Stimulated activated CD8-positive, alpha-beta memory T cell treated with anti-CD3 and anti-CD28 coated beads, Interleukin-12 subunit alpha, Interleukin-12 subunit beta, amount 100 ng/mL, for 24 hours (primary cell): ENCODE measurements around the gene WDFY1.
A peak's percentile ranks its signal among the peaks of the same experiment; 100 is the strongest.
"Not testable (repeated sequence)": the region's sequence is repeated elsewhere in the genome, so short reads cannot be mapped to it uniquely, and the experiment has no call there.

Experiments used
- DNase-seq: peaks from one replicate; pipeline ENCODE4 v3.0.0-alpha.2; 2020; ENCODE audit errors: extremely low read depth

Gene WDFY1

DNA sequence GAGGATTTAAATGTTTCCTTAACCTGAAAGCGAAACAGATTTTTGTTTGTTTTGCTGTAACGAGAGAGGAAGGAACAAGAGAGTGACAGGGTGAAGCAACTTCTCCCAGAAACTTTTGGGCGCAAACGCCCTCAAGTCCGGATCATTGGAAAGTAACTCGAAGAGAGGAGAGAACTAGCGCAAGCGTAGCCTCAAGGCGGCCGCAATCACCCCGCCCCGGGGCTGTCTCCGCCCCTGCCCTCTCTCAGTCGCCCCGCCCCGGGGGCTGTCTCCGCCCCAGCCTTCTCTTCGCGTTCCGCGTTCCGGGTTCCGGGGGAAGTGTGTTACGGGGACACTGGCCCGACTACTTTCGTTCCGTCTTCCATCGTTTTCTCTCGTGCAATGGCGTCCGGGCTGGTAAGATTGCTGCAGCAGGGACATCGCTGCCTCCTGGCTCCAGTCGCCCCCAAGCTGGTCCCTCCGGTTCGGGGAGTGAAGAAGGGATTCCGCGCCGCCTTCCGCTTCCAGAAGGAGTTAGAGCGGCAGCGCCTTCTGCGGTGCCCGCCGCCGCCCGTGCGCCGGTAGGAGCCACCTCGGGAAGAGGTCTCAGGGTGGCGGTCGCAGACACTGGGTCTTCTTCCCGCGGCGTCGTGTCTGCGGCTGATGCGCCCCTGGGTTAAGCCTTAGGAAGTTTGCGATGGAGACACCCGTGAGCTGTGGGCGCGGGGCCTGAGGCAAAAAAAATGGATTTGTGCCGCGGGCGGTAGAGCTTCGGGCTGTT lies 12.1 kb upstream of the WDFY1 start, which contains the start of gene MRPL44:
Gene MRPL44 (plus strand): TSS at position 372 of the 760 bp plus-strand sequence. CDS start 10 bp downstream, at position 382.
- DNase-seq, result peak; percentile 92

DNA sequence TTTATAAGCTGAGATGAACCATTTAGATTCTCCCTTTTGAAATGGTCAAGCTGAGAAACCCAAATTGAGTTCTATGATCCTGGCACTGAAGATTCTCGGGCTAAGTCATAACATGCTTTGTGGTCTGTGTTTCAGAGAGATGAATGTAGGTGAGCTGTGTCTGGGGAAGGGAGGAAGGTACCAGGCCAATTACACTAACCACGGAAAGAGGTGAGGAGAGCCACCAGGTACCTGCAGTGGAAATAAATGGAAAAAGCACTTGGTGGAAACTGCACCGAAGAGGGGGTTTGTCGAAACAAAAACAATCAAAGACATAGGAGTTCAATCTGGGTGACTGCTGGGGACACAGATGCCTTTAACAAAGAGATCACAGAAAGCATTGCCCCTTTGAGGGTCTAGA lies 11.2 kb upstream of the WDFY1 start:
- DNase-seq, result no peak

DNA sequence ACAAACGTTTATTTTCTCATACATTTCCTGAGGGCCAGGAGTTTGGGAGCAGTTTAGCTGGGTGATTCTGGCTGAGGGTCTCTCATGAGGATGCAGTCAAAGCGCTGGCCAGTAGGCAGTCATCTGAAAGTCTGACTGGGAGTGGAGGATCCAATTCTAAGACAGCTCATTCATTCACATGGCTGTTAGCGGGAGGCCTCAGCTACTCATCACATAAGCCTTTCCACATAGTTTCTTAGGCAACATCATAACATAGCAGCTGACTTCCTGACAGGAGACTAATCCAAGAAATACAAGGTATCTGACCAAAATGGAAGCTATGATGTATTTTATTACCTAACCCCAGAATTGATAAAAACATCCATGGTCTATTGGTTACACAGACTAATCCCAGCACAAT lies 9.3 kb upstream of the WDFY1 start:
- DNase-seq, result no peak

DNA sequence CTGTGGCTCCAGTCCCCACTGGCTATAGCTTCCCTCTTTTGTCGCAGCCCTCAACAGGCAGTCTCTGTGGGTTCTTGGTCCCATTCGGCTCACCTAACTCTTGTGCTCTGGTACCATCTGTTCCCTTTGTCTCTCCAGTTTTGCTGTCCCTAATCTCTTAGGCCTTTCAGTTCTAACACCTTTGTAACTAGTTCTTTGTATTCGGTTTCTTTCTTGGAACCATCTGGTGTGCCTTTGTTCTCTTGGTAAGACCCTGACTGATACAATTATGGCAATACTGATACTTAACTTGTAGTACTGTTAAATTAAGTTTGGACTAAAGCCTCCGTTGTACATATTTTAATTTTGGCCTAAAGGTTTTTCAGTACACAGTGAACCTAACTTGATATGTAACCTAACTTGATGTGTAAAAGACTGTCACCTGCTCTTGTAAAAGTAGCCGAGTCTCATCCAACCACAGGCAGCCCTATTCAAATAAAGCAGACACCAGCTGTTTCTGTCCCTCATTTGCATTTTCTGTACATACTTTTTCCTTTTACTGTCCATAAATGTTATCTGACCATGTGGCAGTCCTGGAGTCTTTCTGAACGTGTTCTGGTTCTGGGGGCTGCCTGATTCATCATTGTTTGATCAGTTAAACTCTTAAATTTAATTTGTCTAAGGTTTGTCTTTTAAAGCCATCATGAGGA lies 7.3 kb upstream of the WDFY1 start:
- DNase-seq, result no peak

DNA sequence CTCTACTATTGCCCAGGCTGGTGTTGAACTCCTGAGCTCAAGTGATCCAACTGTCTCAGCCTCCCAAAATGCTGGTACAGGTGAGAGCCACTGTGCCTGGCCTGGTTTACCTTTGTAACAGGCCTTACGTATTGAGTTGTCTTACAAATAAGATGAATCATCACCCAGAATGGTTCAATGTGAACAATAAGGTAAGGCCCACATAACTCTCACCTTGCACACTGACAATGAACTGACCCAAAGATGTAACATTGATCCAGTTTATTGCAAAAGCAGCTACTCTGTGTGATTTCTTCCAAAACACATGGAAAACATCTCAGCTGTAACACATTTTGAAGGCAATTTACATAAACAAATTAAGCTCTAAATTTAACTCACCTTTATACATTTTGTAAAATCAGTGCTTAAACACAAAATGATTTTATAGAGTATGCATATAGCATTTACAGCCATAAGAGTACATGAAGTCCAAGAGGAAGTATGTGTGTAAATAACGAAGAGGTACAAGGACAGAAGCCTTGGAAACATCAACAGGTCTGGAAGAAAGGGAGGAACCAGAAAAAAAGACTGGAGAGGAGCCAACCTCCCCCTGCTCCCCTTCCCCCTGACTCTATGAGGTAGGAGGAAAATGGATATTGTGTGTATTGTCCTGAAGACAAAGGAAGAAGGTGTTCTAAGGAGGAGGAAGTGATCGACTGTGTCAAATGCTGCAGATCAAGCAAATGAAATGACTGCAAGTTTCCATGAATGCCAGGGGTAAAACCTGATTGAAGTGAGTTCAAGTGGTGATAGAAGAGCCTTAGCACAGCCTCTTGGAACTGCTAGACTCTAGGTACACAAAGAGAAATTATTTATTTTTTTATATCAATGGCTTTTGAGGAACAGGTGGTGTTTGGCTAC lies 5.6 kb upstream of the WDFY1 start:
- DNase-seq, result no peak

DNA sequence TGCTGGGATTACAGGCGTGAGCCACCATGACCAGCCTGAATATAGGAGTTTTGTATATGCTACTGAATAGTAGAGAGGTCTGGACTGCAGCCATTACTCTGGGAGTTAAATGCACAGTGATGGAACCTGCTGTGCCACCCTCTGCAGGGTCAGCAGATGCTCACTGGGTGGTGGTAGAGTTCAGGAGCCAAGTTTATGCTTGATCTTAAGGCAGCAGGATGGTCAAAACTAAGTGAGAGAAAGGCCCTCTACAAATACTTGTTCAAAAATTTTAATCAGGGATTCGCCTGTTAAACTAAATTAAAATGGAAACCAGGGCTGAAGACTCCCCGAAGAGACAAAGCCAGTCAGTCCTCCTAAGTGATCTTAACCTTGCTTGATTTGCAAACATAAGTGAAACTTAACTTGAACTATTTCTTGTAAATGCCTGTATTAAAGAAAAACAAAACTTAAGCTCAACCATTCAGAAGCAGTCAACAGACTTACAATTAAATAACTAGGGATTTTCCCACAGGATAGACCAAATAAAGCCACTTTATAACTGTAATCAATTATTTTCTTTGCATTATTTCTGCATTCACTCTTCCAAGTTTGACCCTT lies 4.2 kb upstream of the WDFY1 start:
- no peak for DNase-seq

DNA sequence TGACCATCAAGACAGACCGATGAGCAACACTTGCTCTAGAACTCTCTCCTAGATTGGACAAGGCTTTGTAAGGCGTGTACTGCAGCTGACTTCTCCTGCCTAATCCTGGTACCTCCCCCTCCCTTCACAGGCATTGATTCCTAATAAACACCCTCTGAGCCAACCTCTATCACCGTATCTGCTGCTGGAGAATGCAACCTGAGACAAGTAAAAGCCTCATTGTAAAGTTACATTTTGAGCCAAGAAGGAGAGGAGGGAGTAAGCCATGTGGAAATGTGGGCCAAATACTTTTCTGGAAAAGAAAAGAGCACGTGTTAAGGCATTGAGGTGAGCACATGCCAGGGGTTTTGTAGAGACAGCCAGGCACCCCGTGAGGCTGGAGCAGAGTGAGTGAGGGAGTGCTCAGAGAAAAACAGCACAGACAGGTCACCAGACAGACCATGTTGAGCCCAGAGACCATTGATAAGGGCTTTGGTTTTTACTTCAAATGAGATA lies 2.6 kb upstream of the WDFY1 start:
- DNase-seq, result no peak

DNA sequence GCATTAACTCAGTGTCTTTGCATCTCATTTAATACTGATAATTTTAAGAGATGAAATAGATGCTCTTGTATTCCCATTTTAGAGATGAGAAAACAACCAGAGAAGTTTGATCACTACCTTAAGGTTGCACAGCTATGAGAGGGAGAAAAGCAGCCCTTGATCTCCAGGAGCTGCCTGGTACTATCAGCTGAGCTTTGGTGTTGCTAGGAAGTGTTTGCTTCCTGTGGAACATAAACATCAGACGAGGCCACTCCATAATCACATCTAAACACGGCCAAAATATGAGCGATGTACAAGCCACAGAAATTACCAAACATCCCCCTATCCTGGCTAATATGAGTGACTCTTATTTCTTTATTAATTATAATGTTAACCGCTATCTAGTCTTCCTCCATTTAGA lies 620 bp upstream of the WDFY1 start:
- no peak for DNase-seq

DNA sequence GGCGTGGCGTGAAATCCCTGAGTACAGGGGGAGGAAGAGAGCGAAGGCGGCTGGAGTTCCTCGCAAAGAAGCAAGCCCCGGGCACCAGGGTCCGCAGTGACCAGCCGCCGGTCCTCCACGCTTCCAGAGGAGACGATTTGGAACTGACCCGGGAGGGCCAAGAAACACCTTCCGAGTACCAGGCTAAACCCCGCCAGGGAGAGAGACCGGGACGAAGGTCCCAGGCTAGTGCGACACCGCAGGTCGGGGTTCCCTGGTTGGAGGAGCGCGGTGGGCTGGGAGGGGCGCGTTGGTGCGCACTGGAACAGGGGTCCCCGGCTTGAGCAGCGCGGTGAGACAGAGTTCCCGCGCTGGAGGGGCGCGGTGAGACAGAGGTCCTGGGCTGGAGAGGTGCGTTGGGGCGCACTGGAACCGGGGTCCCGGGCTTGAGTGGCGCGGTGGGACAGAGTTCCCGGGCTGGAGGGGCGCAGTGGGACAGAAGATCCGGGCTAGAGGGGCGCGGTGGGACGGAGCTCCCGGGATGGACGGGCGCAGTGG lies 901 bp downstream of the WDFY1 start:
- no peak for DNase-seq

DNA sequence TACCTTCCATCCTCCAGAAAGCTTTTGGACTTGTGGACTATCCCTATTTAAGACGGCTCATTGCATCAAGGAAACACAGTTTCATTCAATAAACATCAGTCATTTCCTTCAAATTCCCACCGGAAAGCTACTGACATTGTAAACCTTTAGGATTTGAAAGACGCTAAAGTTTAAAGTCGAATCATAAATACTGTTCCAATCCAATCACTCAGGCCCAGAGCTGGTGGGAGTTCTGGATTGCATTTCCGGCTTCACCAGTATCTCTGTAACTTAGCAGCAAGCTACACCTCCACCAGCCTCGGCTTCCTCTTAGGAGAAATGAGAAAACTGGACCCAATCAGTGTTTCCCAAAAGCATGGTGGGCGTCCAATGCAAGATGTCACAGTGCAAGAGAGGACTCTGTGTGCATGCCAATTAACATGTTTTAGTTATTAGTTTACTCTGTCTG lies 1.6 kb downstream of the WDFY1 start:
- DNase-seq, result no peak

DNA sequence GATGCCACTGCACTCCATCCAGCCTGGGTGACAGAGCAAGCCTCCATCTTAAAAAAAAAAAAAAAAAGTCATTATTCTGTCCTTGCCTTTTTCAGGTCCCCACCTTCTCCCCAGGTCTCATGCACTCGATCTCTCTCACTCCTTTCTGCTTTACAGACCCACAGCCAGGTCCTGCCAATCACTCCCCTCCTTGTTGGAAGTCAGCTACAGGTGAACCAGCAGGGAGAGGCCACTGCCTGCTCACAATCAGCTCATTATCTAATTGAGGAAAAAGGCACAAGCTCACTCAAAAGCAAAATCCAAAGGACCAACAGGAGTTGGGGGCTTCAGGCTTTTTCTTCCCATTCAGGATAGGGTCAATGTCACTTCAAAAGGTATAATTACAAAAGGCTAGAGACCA lies 2.0 kb downstream of the WDFY1 start:
- no peak for DNase-seq

DNA sequence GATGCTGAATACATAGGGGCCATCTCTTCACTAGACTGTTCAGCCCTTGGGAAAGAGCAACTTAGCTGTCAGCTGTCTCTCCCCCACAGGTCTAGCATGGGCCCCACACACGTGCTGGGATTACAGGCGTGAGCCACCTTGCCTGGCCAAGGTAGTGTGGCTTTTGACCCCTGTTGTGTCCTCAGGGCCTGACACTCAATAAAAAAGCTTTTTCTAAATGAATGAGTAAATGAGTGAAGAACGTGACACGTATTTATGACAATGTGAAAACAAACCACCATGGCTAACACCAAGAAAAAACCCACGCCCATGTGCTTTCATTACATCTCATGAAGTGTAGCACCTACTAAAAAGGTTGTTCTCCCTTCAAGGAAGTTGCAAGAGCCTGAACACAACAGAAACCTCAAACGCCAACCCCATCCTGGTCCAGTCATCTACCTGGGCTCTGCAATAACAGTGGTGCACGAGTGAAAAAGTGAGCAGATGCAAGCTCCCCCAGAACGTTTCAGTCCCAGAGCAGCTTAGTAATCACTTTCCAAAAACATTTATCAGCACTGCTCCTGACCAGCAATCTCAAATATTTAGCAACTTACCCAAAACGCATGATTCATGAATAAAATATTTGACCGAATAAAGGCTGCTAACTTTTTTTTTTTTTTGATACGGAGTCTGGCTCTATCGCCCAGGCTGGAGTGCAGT lies 3.4 kb downstream of the WDFY1 start:
- DNase-seq, result peak; percentile 49

DNA sequence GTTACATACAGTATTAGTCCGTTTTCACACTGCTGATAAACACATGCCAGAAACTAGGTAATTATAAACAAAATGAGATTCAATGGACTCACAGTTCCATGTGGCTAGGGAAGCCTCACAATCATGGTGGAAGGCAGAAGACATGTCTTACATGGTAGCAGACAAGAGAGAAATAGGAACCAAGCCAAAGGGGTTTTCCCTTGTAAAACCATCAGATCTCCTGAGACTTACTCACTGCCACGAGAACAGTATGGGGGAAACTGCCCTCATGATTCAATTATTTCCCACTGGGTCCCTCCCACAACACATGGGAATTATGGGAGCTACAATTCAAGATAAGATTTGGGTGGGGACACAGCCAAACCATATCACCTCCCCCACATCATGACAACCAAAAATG lies 5.7 kb downstream of the WDFY1 start:
- not testable (repeated sequence) for DNase-seq

DNA sequence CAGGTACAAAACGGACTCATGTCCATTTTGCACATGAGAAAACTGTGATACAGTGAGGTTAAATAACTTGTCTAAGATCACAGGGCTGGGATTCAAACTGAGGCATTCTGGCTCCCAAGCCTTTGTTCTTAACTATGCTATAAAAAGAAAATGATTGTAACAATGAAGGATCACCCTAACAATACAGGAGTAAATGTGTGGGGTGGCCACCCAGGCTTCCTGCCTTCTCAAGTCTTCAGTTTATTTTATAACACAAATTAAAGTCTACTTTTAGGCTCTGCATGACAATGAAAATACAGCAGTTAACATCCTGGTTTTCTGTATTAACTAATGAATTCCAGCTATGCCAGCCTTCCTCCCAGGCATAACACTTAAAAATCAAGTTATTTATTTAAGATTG lies 7.6 kb downstream of the WDFY1 start:
- DNase-seq, result no peak

DNA sequence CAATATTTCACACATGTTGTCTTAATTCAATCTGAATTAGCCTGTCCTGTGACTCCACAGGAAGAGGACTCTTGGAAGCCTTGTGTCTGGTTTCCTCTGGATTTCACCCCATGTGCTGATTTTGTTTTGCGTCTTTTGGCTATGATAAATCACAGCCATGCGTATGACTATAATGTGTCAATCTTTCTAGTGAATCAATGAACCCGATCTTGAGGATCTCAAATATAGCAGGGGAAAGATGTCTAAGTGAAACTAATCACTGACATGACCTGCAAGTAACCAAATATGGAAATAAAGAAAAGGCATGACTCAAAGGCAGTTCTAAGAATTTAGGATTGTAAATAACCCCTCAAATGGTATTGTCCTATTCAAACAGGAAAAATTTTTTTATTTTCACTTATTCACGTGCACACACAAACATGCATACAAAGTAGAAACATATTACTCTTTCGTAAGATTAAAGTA lies 8.2 kb downstream of the WDFY1 start:
- DNase-seq, result no peak

DNA sequence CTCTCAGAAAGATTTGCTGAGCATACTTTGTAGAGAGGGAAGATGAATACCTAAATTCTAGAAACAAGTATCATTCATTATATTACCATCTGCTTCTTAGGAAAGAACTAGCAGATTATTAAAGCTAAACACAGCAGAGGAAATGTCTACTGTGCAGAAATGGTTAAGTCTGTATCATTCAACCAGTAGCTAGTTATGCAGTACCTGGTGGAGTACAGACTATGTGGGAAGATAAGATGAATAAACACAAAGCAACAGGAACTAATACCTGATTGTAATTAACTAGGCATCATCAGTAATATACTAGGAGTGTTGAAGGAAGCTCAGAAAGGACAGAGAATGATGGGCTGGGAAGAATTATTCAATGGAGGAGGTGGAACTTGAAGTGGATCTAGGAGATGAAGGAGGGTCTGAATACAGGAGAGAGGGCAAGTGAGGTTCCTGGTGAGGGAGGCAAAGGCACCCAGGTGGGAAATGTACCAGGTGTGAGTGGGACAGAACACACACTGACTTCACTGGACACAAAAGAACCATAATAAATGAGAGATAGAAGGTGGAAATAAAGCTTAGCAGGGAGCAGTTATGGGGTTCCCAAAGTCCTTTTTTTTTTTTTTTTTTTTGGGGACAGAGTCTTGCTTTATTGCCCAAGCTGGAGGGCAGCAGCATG lies 9.5 kb downstream of the WDFY1 start:
- DNase-seq, result no peak

DNA sequence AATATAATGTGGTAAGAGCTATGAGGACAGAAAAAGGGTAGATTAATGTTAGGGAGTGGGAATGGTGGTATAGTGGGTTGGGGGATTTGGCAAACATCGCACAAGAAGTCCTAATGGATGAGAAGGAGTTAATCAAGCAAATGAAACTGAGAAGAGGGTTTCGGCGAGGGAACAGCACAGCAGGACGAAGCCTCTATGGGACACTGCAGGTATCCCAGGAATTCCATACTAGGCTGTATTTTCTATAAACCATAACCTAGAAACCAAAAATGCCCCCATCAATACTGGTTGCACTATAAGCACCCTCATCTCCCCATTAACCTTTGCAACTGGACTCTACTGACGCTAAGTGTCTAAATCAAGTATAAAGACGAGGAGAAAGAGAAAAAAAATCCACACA lies 10.3 kb downstream of the WDFY1 start:
- DNase-seq, result no peak

DNA sequence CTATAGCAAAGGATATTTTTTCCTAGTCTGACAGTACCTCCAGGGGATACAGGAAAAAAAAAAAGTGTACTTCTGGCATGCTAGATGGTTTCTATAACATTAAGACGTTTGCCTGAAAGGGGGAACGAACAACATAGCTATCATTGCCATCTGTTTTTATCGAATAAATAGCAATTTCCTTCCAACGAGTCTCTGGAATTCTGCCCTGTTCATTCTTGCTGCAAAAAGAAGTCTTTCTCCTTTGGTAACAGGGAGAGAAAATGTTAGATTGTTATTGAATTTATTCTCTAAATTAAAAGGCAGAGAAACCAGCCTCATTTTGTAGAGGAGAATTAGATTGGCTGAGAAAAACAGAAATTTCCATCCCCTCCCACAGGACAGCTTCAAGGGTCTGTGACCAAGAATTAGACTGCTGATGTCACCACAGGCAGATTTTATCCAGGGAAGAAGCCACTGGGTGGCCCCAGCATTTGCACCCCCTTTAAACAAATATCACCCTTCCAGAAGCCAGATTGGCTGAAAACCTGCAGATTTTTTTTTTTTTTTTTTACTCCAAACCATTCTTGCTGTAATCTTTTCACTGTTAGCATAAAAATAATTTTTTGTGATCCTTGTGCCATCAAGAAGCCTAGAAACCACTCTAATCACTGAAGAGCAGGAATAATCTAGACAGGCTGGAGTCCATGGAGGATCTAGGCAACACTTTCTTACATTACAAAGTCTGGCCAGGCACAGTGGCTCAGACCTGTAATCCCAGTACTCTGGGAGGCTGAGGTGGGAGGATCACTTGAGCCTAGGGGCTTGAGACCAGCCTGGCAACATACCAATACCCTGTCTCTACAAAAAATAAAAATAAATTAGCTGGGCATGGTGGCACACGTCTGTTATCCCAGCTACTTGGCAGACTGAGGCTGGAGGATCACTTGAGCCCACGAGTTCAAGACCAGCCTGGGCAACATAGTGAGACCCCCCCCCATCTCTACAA lies 12.0 kb downstream of the WDFY1 start:
- no peak for DNase-seq
